HG02571 (cell line): ENCODE measurements around the gene RNF217.
"Not testable (repeated sequence)": the region's sequence is repeated elsewhere in the genome, so short reads cannot be mapped to it uniquely, and the experiment has no call there.

Experiments
- ATAC-seq: cut with Tn5 transposase; IDR thresholded peaks from one replicate; pipeline ENCODE4 v1.9.1; 2021; ENCODE audit warnings: mild to moderate bottlenecking, moderate library complexity; ENCODE audit not compliant: unreplicated experiment

RNF217 gene

GRCh38 chr6:125050663-125051318 is 88.6 kb downstream of the RNF217 start:
- ATAC-seq, result no peak

GRCh38 chr6:125053809-125054208 is 91.6 kb downstream of the RNF217 start:
- ATAC-seq, result no peak

GRCh38 chr6:125054331-125054730 is 92.1 kb downstream of the RNF217 start:
- no peak for ATAC-seq

GRCh38 chr6:125057392-125058246 is 95.4 kb downstream of the RNF217 start:
- no peak for ATAC-seq

- ATAC-seq, result no peak
Observed at GRCh38 chr6:125058546-125058945, 96.3 kb downstream of the RNF217 start.

GRCh38 chr6:125063307-125063706 is 101.1 kb downstream of the RNF217 start:
- ATAC-seq, result no peak

- ATAC-seq, result no peak
Observed at GRCh38 chr6:125066140-125066539, 103.9 kb downstream of the RNF217 start.

GRCh38 chr6:125066964-125067363 is 104.7 kb downstream of the RNF217 start:
- ATAC-seq, result no peak

GRCh38 chr6:125067552-125067951 is 105.3 kb downstream of the RNF217 start:
- ATAC-seq, result no peak

GRCh38 chr6:125073071-125073470 is 110.8 kb downstream of the RNF217 start:
- no peak for ATAC-seq

GRCh38 chr6:125074120-125074519 is 111.9 kb downstream of the RNF217 start:
- no peak for ATAC-seq

GRCh38 chr6:125075073-125075472 is 112.8 kb downstream of the RNF217 start:
- not testable (repeated sequence) for ATAC-seq

GRCh38 chr6:125075741-125076481 is 113.7 kb downstream of the RNF217 start:
- no peak for ATAC-seq

- no peak for ATAC-seq
Observed at GRCh38 chr6:125076482-125076742, 114.2 kb downstream of the RNF217 start.

- no peak for ATAC-seq
Observed at GRCh38 chr6:125077453-125077852, 115.2 kb downstream of the RNF217 start.

- ATAC-seq, result no peak
Observed at GRCh38 chr6:125078602-125079321, 116.5 kb downstream of the RNF217 start.

- ATAC-seq, result no peak
Observed at GRCh38 chr6:125082908-125083683, 120.9 kb downstream of the RNF217 start.

- ATAC-seq, result no peak
Observed at GRCh38 chr6:125083684-125083990, 121.4 kb downstream of the RNF217 start.

GRCh38 chr6:125086716-125087115 is 124.5 kb downstream of the RNF217 start:
- no peak for ATAC-seq

- no peak for ATAC-seq
Observed at GRCh38 chr6:125088963-125089362, 126.7 kb downstream of the RNF217 start.

- no peak for ATAC-seq
Observed at GRCh38 chr6:125094563-125094962, 132.3 kb downstream of the RNF217 start.
